GM19324 (cell line): Measurements from ENCODE around the gene EPSTI1.
A peak's percentile ranks its signal among the peaks of the same experiment; 100 is the strongest.
"Not testable (repeated sequence)": the region's sequence is repeated elsewhere in the genome, so short reads cannot be mapped to it uniquely, and the experiment has no call there.

Experiments
- ATAC-seq: cut with Tn5 transposase; IDR thresholded peaks from one replicate; pipeline ENCODE4 v1.9.1; 2021; ENCODE audit warnings: mild to moderate bottlenecking, moderate library complexity; ENCODE audit not compliant: unreplicated experiment, low FRiP score

EPSTI1 gene

GRCh38 chr13:42991898-42992763, at the start of gene EPSTI1:
Gene EPSTI1, minus strand, starts transcription at chr13:42992241. Its CDS starts 76 bp downstream, at chr13:42992165.
- ATAC-seq: peak; percentile 79

DNA sequence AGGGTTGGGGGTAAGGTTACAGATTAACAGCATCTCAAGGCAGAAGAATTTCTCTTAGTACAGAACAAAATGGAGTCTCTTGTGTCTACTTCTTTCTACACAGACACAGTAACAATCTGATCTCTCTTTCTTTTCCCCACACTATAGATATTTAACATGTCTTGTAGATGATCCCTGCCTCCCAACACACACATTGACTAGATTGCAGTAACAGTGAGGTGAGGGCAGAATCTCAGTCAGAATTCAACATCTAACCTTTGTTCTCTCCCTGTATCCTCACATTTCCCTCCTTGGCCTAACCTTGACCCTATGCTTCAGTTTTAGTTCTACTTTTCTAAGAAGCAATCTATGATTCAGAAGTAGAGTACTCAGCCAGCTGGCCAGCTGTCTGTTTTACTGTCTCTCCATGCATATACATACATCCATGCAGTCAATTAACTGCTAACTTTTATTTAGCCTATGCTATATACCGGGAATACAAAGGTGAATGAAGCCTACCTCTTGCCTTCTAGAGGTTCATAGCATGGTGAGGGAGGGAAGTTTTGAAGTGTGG, 49.4 kb upstream of the EPSTI1 start:
- no peak for ATAC-seq

GRCh38 chr13:43040581-43041368, 48.7 kb upstream of the EPSTI1 start:
- ATAC-seq: not testable (repeated sequence)

DNA sequence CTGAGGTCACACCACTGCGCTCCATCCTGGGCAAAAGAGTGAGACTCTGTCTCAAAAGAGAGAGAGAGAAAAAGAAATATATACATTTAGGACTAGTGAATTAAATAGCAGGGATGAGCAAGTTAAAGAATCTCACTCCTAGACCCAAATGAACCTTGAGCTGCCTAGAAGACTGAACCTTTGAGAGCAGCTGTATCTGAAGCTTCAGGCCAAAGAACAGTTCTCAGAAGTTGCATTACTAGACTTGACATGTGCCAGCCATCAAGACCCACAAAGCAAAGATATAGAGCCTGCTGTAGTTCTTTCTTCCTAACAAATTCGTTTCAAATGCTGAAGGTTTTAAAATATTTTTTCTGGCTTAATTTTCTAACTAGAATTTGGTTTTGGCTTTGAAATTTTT, 47.9 kb upstream of the EPSTI1 start:
- ATAC-seq: no peak

GRCh38 chr13:43036351-43037250, 44.6 kb upstream of the EPSTI1 start:
- ATAC-seq: no peak

DNA sequence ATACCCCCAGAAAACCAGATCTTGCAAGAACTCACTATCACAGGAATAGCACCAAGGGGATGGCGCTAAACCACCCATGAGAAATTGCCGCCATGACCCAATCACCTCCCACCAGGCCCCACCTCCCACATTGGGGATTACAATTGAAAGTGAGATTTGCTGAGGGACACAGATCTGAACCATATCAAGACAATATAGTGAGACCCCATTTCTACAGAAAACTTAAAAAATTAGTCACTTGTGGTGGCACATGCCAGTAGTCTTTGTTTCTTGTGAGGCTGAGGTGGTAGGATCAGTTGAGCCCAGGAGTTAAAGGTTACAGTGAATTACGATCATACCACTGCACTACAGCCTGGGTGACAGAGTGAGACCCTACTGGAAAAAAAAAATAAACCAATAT, 41.0 kb upstream of the EPSTI1 start:
- ATAC-seq: no peak

DNA sequence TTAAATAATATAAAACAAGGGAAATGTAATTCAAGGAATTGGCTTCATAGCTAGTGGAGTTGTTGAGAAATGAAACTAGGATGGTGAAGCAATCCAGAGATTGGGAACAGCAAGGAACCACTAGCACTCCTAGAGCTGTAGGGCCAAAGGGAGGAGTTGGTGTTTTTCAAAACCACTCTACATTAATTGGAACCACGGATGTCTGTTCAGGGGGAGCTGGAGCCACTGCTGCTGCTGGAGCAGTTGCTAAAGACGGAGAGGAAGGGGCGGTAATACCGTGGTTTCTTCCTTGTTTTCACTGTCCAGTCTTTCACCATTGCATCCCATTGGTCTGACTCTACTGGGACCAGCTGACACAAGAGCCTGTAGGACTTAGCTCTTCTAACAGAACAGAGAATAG, 39.8 kb upstream of the EPSTI1 start:
- ATAC-seq: no peak

GRCh38 chr13:43030548-43030947, 38.5 kb upstream of the EPSTI1 start:
- no peak for ATAC-seq

DNA sequence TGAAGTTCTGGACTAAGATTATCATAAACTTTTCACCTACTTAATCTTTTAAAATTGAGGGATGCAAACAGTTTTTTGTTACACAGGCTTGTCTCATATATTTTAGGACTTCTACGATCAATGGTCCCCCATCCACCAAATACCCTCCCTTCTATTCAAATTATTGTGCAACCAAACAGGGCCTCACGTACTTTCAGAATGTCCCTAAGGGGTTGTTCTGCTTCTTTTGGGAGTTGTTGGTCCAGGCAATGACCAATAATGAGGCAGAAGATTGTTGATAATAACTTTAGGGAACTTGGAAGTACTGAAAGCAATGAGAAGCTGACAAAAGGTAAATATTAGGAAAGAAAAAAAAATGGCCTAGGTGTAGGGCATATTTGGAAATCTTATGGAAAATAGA, 34.2 kb upstream of the EPSTI1 start:
- no peak for ATAC-seq

DNA sequence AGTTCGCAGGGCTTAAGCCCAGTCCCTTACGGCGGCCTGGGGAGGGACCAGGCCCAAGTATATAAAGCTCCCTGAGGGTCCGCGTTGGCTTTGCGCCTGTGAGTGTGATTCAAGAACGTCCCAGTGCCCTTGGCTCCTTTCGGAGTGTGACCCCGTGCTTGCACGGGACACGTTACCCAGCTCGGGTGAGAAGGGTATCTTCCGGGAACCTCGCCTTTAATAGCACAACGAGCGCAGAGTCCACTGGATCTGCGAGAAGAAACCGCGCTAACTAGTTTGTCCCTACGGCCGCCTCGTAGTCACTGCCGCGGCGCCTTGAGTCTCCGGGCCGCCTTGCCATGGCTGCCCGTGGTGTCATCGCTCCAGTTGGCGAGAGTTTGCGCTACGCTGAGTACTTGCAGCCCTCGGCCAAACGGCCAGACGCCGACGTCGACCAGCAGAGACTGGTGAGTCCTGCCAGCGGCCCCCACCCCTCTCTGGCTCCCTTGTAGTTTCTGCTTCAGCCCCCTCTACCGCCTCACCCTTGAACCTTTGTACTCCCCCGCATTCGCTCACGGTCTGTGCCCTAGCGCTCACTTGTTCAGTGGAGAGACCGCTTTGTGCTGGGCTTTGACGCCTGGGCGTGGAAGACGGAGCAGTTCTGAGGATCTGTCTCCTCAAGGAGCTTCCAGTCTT, 31.4 kb upstream of the EPSTI1 start, which contains the start of gene DNAJC15:
Gene DNAJC15, plus strand, starts transcription at position 298 of the 675 bp plus-strand sequence. Its CDS starts 41 bp downstream, at position 339.
- peak; percentile 80 for ATAC-seq

DNA sequence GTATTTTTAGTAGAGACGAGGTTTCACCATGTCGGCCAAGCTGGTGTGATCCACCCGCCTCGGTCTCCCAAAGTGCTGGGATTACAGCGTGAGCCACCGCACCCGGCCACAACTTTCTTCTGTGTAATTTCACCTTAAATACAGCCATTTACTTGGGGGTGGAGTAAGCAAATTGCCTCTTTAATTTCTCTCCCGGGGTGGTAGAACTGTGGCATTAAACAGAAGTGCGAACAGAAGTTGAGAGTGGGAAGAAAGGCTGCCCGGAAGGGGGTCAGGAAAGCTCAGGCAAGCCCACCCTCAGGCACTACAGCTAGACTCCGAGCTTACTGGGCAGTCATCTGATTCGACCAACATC, 30.9 kb upstream of the EPSTI1 start:
- ATAC-seq: no peak

- no peak for ATAC-seq
Observed at GRCh38 chr13:43021926-43022670, 30.1 kb upstream of the EPSTI1 start.

- ATAC-seq: no peak
Observed at GRCh38 chr13:43020794-43021193, 28.8 kb upstream of the EPSTI1 start.

GRCh38 chr13:43019811-43020210, 27.8 kb upstream of the EPSTI1 start:
- no peak for ATAC-seq

DNA sequence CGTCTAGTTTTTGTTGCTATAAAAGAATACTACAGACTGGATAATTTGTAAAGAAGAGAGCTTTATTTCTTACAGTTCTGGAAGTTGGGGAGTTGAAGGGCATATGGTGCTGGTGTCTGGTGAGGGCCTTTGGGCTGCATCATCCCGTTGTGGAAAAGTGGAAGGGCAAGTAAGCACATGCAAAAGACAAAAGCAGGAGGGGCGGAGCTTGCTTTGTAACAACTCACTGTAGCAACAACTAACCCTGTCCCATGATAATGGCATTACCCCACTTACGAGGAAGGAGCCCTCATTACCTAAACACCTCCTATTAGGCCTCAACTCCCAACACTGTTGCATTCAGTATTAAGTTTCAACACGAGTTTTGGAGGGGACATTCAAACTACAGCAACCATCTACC, 24.2 kb upstream of the EPSTI1 start:
- no peak for ATAC-seq

- ATAC-seq: no peak
Observed at GRCh38 chr13:43014162-43014561, 22.1 kb upstream of the EPSTI1 start.

DNA sequence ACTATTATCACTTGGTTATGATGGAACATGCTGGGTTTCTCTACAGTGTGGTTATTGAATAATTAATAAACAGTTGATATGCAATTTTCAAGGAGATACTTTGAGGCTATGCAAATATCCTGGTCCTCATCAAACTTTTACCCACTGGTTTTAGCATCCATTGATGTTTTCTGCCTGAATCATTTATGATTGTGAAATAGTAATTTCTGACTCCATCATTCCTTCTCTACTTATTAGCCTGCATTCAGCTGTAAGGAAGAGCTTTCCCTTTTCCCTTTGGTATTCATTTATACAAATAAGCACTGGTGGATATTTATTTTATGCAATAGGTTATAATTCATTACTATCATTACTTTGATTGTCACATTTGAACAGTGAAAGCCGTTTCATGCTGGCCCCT, 17.5 kb upstream of the EPSTI1 start:
- ATAC-seq: no peak

- no peak for ATAC-seq
Observed at GRCh38 chr13:43008596-43008995, 16.6 kb upstream of the EPSTI1 start.
